RWPE2 (cell line): ENCODE measurements around the gene TSPEAR.
A peak's percentile ranks its signal among the peaks of the same experiment; 100 is the strongest.

Experiments used
- ATAC-seq: fragments of 200-7000 bp; cut with Tn5 transposase; 3 replicates; pipeline ENCODE4 v1.9.1; 2021; ENCODE audit warnings: low read depth
- DNase-seq: peaks from one replicate; pipeline ENCODE4 v3.0.0-alpha.2; 2020; ENCODE audit warnings: low spot score
- H3K27ac ChIP-seq: fragments of 450-650 bp; 2 replicates; pipeline ENCODE4 v1.5.1; 2017; ENCODE audit warnings: mild to moderate bottlenecking; ENCODE audit not compliant: poor library complexity, severe bottlenecking
- H3K27me3 ChIP-seq: fragments of 250-450 bp; sonication (Bioruptor Pico); 2 replicates; pipeline ENCODE4 v1.5.1; 2021; ENCODE audit warnings: mild to moderate bottlenecking, moderate library complexity; ENCODE audit not compliant: insufficient read depth, poor library complexity, severe bottlenecking
- H3K36me3 ChIP-seq: fragments of 250-450 bp; sonication (Bioruptor Pico); 2 replicates; pipeline ENCODE4 v1.5.1; 2020; ENCODE audit warnings: low read depth, mild to moderate bottlenecking, moderate library complexity
- H3K4me1 ChIP-seq: fragments of 250-450 bp; sonication (Bioruptor Pico); 2 replicates; pipeline ENCODE4 v1.5.1; 2021; ENCODE audit warnings: mild to moderate bottlenecking, moderate library complexity; ENCODE audit not compliant: insufficient read depth, poor library complexity, severe bottlenecking
- H3K4me3 ChIP-seq: fragments of 250-450 bp; sonication (Bioruptor Pico); 2 replicates; pipeline ENCODE4 v1.5.1; 2021; ENCODE audit warnings: mild to moderate bottlenecking, moderate library complexity; ENCODE audit not compliant: severe bottlenecking
- H3K9me3 ChIP-seq: fragments of 250-450 bp; sonication (Bioruptor Pico); 2 replicates; pipeline ENCODE4 v1.5.1; 2021; ENCODE audit warnings: mild to moderate bottlenecking, moderate library complexity; ENCODE audit not compliant: severe bottlenecking
- TF ChIP-seq, protein P1 (sequence below): fragments of 450-650 bp; IDR thresholded peaks from one replicate; pipeline ENCODE4 v1.5.1; 2017; ENCODE audit warnings: mild to moderate bottlenecking, moderate library complexity; ENCODE audit not compliant: poor library complexity, severe bottlenecking

Gene TSPEAR

DNA sequence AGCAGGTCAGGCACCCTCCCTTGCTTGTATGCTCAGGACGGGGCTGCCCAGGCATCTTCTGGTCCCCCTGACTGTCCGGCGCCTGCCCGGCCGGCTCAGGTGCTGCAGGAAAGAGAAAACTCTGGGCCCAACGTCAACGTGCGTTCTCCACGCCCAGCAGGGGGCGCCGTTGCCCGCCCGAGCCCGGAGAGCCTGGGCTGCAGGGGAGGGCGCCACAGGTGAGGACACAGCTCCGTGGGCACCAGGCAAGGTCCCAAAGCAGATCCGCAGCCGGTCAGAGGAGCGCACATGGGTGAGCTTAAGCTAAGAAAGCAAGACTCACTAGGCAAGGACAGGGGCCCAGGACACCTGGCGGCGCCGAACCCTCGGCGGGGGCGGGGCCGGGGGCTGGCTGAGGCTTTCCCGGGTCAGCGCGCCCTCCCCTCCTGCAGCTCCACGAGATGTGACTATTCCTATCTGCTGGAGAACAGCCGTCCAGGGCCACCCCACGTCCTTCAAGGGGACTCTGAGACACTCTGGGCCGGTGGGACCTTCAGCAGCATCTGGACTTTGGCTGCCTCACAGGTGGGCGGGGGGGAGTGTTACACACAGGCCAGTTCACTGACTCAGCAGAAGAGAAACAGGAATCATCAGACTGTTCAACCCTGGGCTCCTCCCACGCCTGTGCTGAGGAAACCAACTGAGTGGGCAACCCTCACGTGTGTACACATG, 200.7 kb downstream of the TSPEAR start:
- Histone ChIP-seq H3K4me1 (no peaks in the 10 kb centered on the region), H3K4me3 (no peak overlapping the region), H3K27ac (no peak overlapping the region), H3K9me3 (no peaks in the 10 kb centered on the region), H3K27me3 (no peaks in the 10 kb centered on the region), H3K36me3 (no peaks in the 10 kb centered on the region)
- no peak for DNase-seq
- TF ChIP-seq, protein P1, sequence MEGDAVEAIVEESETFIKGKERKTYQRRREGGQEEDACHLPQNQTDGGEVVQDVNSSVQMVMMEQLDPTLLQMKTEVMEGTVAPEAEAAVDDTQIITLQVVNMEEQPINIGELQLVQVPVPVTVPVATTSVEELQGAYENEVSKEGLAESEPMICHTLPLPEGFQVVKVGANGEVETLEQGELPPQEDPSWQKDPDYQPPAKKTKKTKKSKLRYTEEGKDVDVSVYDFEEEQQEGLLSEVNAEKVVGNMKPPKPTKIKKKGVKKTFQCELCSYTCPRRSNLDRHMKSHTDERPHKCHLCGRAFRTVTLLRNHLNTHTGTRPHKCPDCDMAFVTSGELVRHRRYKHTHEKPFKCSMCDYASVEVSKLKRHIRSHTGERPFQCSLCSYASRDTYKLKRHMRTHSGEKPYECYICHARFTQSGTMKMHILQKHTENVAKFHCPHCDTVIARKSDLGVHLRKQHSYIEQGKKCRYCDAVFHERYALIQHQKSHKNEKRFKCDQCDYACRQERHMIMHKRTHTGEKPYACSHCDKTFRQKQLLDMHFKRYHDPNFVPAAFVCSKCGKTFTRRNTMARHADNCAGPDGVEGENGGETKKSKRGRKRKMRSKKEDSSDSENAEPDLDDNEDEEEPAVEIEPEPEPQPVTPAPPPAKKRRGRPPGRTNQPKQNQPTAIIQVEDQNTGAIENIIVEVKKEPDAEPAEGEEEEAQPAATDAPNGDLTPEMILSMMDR = peak; percentile 69
- ATAC-seq = peak; percentile 53

- no peaks in the 10 kb centered on the region for H3K4me1 ChIP-seq
- TF ChIP-seq, protein P1 = no peak
- DNase-seq = no peak
- no peak overlapping the region for H3K4me3 ChIP-seq
- no peaks in the 10 kb centered on the region for H3K36me3 ChIP-seq
- no peak for ATAC-seq
- H3K27ac ChIP-seq = no peak overlapping the region
- H3K9me3 ChIP-seq = no peaks in the 10 kb centered on the region
- H3K27me3 ChIP-seq = no peaks in the 10 kb centered on the region
These were observed 201.3 kb downstream of the TSPEAR start for GRCh38 chr21:44510109-44510507.

DNA sequence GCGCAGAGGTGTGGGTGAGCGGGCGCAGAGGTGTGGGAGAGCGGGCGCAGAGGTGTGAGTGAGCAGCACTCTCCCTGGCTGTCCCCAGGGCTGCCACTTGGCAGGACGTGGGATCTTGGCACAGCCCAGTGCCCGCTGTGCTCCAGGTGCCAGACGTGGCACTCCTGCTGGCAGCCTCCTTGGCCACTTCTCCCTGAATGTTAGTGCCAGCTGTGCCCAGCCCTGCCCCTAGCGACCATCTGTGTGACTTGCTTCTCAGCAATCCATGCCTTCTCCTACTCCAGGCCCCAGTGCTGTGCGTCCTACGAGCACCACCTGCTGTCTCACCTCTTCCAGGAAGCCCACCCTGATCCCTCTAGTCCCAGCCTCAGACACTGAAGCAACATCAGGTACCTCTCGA, 201.8 kb downstream of the TSPEAR start:
- no peaks in the 10 kb centered on the region for H3K27me3 ChIP-seq
- no peaks in the 10 kb centered on the region for H3K9me3 ChIP-seq
- TF ChIP-seq, protein P1 = no peak
- no peak for DNase-seq
- H3K4me3 ChIP-seq = no peak overlapping the region
- no peaks in the 10 kb centered on the region for H3K36me3 ChIP-seq
- peak; percentile 67 for ATAC-seq
- H3K4me1 ChIP-seq = no peaks in the 10 kb centered on the region
- H3K27ac ChIP-seq = no peak overlapping the region

DNA sequence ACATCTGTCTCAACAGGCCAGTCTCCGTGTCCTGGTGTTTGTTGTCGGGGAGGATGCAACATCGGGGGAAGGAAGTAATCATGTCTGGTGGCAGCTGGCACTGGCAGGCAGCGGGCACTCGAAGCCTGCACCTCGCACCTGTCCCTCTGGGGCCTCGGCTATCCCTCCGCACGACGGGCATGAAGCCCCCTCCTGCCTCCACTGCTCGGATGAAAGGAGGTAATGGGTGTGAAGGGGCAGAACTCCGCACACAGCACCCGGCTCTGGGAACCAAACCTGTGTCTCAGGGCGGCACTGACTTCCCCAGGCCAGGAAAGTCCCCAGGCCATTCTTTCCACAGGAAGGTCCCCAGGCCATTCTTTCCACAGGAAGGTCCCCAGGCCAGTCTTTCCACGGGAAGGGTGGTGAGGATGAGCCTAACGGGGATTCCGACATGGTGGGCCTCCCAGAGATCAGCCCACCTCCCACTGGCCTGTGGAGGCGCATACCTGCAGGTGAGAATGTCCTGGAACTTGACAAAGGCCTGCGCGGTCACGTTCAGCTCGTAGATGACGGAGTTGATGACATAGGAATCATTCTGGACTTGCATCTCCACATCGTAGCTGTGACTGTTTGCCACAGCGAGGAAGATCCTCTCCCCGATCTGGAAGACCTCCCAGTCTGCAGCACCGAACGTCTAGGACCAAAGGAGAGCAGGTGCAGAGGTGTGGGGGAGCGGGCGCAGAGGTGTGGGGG, 202.5 kb downstream of the TSPEAR start:
- H3K4me3 ChIP-seq = no peak overlapping the region
- ATAC-seq = no peak

More for the DNA sequence above, 202.5 kb downstream of the TSPEAR start:
- no peaks in the 10 kb centered on the region for H3K27me3 ChIP-seq
- TF ChIP-seq, protein P1 = no peak
- no peaks in the 10 kb centered on the region for H3K4me1 ChIP-seq
- H3K9me3 ChIP-seq = no peaks in the 10 kb centered on the region
- H3K36me3 ChIP-seq = no peaks in the 10 kb centered on the region
- no peak overlapping the region for H3K27ac ChIP-seq
- no peak for DNase-seq
